ENCODE data around the gene POU2F2.

Gene POU2F2

GRCh38 chr19:42099336-42099925, 32.8 kb downstream of the POU2F2 start:
- no peak for TF ChIP-seq CTCF (IDR thresholded peaks at IDR 0.05; ENCODE audit: low read length, missing control alignments)
- no peak overlapping the region for H3K4me3 ChIP-seq (replicated peaks; ENCODE audit: low read depth, low read length)
- DNase-seq (ENCODE audit: low read depth) = no peak

GRCh38 chr19:42098781-42099180, 33.5 kb downstream of the POU2F2 start:
- no peak for TF ChIP-seq CTCF (IDR thresholded peaks at IDR 0.05; ENCODE audit: low read length, missing control alignments)
- no peak overlapping the region for H3K4me3 ChIP-seq (replicated peaks; ENCODE audit: low read depth, low read length)
- DNase-seq (ENCODE audit: low read depth) = no peak

- DNase-seq (ENCODE audit: low read depth) = no peak
- no peak for TF ChIP-seq CTCF (IDR thresholded peaks at IDR 0.05; ENCODE audit: low read length, missing control alignments)
- no peak overlapping the region for H3K4me3 ChIP-seq (replicated peaks; ENCODE audit: low read depth, low read length)
Measured at GRCh38 chr19:42097461-42097860, 34.8 kb downstream of the POU2F2 start.

DNA sequence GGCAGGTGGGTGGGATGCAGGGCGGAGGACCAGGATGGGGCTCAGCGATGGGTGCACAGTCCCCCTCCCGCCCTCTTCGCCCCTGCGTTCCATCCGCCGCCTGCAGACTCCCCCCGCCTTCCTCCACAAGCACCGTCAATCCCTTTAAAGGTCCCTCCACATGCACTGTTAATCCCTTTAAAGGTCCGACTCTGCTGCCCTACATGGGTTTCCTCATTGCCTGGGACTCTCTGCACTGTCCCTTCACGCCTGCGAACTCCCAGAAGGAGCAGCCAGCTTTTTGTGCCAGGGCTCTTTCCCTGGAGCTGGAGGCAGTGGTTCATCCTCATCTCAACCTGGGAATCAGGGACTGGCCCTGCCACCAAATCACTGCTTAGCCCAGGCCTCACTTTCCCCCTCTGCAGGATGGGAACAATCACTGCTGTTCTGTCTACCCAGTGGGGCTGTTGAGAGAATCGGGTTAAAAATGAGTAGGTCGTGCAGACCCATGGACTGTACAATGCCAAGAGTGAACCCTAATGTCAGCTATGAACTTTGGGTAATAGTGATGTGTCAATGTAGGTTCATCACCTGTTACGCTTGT, 35.9 kb downstream of the POU2F2 start:
- no peak for DNase-seq (ENCODE audit: low read depth)
- no peak overlapping the region for H3K4me3 ChIP-seq (replicated peaks; ENCODE audit: low read depth, low read length)
- TF ChIP-seq CTCF (IDR thresholded peaks at IDR 0.05; ENCODE audit: low read length, missing control alignments) = no peak

- DNase-seq (ENCODE audit: low read depth) = no peak
- no peak for TF ChIP-seq CTCF (IDR thresholded peaks at IDR 0.05; ENCODE audit: low read length, missing control alignments)
- no peak overlapping the region for H3K4me3 ChIP-seq (replicated peaks; ENCODE audit: low read depth, low read length)
Measured at GRCh38 chr19:42095814-42096230, 36.4 kb downstream of the POU2F2 start.

DNA sequence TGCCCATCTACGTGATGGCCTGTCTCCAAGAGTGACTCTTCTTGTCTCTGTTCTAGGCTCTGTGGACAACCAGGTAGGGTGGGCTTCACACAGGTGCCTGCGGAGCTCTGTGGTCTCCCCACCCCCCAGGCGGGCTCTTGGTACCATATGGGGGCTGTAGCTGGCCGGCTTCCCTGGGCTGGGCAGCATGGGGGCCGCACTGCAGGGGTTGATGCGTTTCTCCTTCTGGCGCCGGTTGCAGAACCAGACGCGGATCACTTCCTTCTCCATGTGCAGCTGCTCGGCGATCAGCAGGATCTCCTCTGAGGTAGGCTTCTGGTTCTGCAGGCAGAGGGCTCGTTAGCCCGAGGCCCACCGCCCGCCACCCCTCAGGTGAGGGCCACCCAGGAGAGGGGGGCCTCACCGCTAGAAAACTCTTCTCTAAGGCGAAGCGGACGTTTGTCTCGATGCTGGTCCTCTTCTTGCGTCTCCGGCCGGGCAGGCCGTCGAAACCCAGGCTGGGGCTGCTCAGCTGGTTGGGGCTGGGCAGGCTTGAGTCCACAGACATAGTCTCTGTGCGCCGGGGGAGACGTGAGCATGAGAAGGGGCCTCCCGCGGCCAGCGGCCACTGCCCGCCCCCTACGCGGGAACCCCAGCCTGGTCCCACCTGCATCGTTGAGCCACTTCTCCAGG, 37.0 kb downstream of the POU2F2 start:
- DNase-seq (ENCODE audit: low read depth) = no peak
- H3K4me3 ChIP-seq (replicated peaks; ENCODE audit: low read depth, low read length) = no peak overlapping the region
- TF ChIP-seq CTCF (IDR thresholded peaks at IDR 0.05; ENCODE audit: low read length, missing control alignments) = no peak
